DMS153 (cell line): ENCODE measurements around the gene CLEC18C.
"Not testable (repeated sequence)": the region's sequence is repeated elsewhere in the genome, so short reads cannot be mapped to it uniquely, and the experiment has no call there.

Experiments used
- DNase-seq: peaks from one replicate; lab custom pipeline; 2025; lab: John Stamatoyannopoulos, UW

CLEC18C gene

GRCh38 chr16:70173212-70173837, at the start of gene CLEC18C:
Gene CLEC18C (plus strand): TSS chr16:70173787. CDS start chr16:70174279, 492 bp downstream.
- DNase-seq = not testable (repeated sequence)

GRCh38 chr16:70123822-70124221, 49.8 kb upstream of the CLEC18C start:
- DNase-seq = not testable (repeated sequence)

GRCh38 chr16:70126226-70126625, 47.4 kb upstream of the CLEC18C start:
- not testable (repeated sequence) for DNase-seq

GRCh38 chr16:70127706-70128105, 45.9 kb upstream of the CLEC18C start:
- not testable (repeated sequence) for DNase-seq

GRCh38 chr16:70128844-70129243, 44.7 kb upstream of the CLEC18C start:
- DNase-seq = not testable (repeated sequence)

- not testable (repeated sequence) for DNase-seq
Observed at GRCh38 chr16:70135796-70136195, 37.8 kb upstream of the CLEC18C start.

GRCh38 chr16:70136595-70136994, 37.0 kb upstream of the CLEC18C start:
- not testable (repeated sequence) for DNase-seq

GRCh38 chr16:70142739-70143138, 30.8 kb upstream of the CLEC18C start:
- DNase-seq = not testable (repeated sequence)

GRCh38 chr16:70143231-70143895, 30.2 kb upstream of the CLEC18C start:
- DNase-seq = not testable (repeated sequence)

- not testable (repeated sequence) for DNase-seq
Observed at GRCh38 chr16:70147853-70148252, 25.7 kb upstream of the CLEC18C start.

- not testable (repeated sequence) for DNase-seq
Observed at GRCh38 chr16:70148453-70148852, 25.1 kb upstream of the CLEC18C start.

- DNase-seq = not testable (repeated sequence)
Observed at GRCh38 chr16:70149296-70149695, 24.3 kb upstream of the CLEC18C start.

GRCh38 chr16:70151391-70151790, 22.2 kb upstream of the CLEC18C start:
- DNase-seq = no peak

GRCh38 chr16:70151941-70152509, 21.6 kb upstream of the CLEC18C start:
- DNase-seq = no peak

- DNase-seq = no peak
Observed at GRCh38 chr16:70152578-70153302, 20.8 kb upstream of the CLEC18C start.

- not testable (repeated sequence) for DNase-seq
Observed at GRCh38 chr16:70154736-70155135, 18.9 kb upstream of the CLEC18C start.

GRCh38 chr16:70156207-70156978, 17.2 kb upstream of the CLEC18C start:
- no peak for DNase-seq

GRCh38 chr16:70157105-70157476, 16.5 kb upstream of the CLEC18C start:
- DNase-seq = no peak

GRCh38 chr16:70157477-70158260, 15.9 kb upstream of the CLEC18C start:
- DNase-seq = no peak

GRCh38 chr16:70158261-70158939, 15.2 kb upstream of the CLEC18C start:
- DNase-seq = no peak
